HepG2 (cell line): ENCODE results near the gene STIP1. TPM values are rescaled to one million over a fixed set of nuclear protein-coding genes. Genes with fewer than 3 reads are reported as not detected.
A peak's percentile ranks its signal among the peaks of the same experiment; 100 is the strongest.

Experiments
- FLYWCH1 ChIP-seq: sonication (generic); formaldehyde crosslinking; IDR thresholded peaks from 2 replicates; pipeline ENCODE4 v1.8.1; 2023; ENCODE audit warnings: mild to moderate bottlenecking, missing genetic modification reagents
- GLI4 ChIP-seq: sonication (generic); formaldehyde crosslinking; IDR thresholded peaks from 2 replicates; pipeline ENCODE4 v1.5.1; 2020; ENCODE audit warnings: missing genetic modification reagents, mild to moderate bottlenecking, moderate library complexity, borderline replicate concordance
- IRX3 ChIP-seq: sonication (generic); formaldehyde crosslinking; IDR thresholded peaks from 2 replicates; pipeline ENCODE4 v1.8.1; 2023; ENCODE audit warnings: mild to moderate bottlenecking, low read depth, missing genetic modification reagents, borderline replicate concordance
- MTERF4 ChIP-seq: sonication (generic); formaldehyde crosslinking; IDR thresholded peaks from 2 replicates; pipeline ENCODE4 v1.8.0; 2023; ENCODE audit warnings: mild to moderate bottlenecking, missing genetic modification reagents
- NFYC ChIP-seq: IDR thresholded peaks from 2 replicates; pipeline ENCODE4 v1.6.1; 2016; ENCODE audit warnings: missing genetic modification reagents, missing compliant biosample characterization
- PCBP1 ChIP-seq: fragments of 200-400 bp; formaldehyde crosslinking; IDR thresholded peaks from 2 replicates; pipeline ENCODE4 v1.6.1; 2017; ENCODE audit warnings: mild to moderate bottlenecking, low read depth, low read length, borderline replicate concordance
- RFX3 ChIP-seq: IDR thresholded peaks from 2 replicates; pipeline ENCODE4 v1.6.1; 2016; ENCODE audit warnings: missing biosample characterization, missing genetic modification reagents
- RFXAP ChIP-seq: sonication (generic); formaldehyde crosslinking; IDR thresholded peaks from 2 replicates; pipeline ENCODE4 v1.4.0; 2020; ENCODE audit warnings: missing genetic modification reagents, borderline replicate concordance
- SP1 ChIP-seq, 2 experiments: fragments of 450-650 bp in 1 of 2; sonication (generic) in 1 of 2; formaldehyde crosslinking in 1 of 2; IDR thresholded peaks; 2 replicates each; pipeline versions ENCODE4 v1.4.0 to v1.6.1; 2016 to 2020; ENCODE audit warnings: missing genetic modification reagents in 1 of 2
- ZMYM2 ChIP-seq: sonication (generic); formaldehyde crosslinking; IDR thresholded peaks from 2 replicates; pipeline ENCODE4 v1.8.0; 2022; ENCODE audit warnings: mild to moderate bottlenecking, missing genetic modification reagents
- ZNF18 ChIP-seq: sonication (generic); formaldehyde crosslinking; IDR thresholded peaks from 2 replicates; pipeline ENCODE4 v1.8.0; 2022; ENCODE audit warnings: mild to moderate bottlenecking, missing genetic modification reagents; ENCODE audit not compliant: insufficient replicate concordance
- ZNF207 ChIP-seq: fragments of 450-650 bp; IDR thresholded peaks from 2 replicates; pipeline ENCODE4 v1.6.1; 2016; ENCODE audit warnings: antibody characterized with exemption, borderline replicate concordance
- ZNF788 ChIP-seq: sonication (generic); formaldehyde crosslinking; IDR thresholded peaks from 2 replicates; pipeline ENCODE4 v1.5.0; 2020; ENCODE audit warnings: mild to moderate bottlenecking, missing genetic modification reagents, borderline replicate concordance
- polyA plus RNA-seq, 8 experiments: library from polyadenylated mRNA; depleted of rRNA in 3 of 8; stranded (reverse) in 7 of 8; unstranded in 1 of 8; fragments of >200 nt; fragmentation: Illumina TruSeq in 4 of 8; extraction: Trizol in 4 of 8; gene quantifications; 2 replicates each; pipeline versions ENCODE4 v1.2.1 to v1.2.3, GENCODE V29; 2011 to 2016; ENCODE audit warnings: low read depth in 4 of 8, missing spikeins in 1 of 8, mixed read lengths in 1 of 8; ENCODE audit not compliant: insufficient read depth in 1 of 8
- total RNA-seq, 5 experiments: library from RNA; depleted of rRNA; stranded (reverse); fragments of >200 nt; fragmentation: Illumina TruSeq; extraction: Trizol; gene quantifications; 2 replicates each; pipeline ENCODE4 v1.2.3, GENCODE V29; 2016; ENCODE audit warnings: low read depth in 1 of 5
- TF ChIP-seq, protein P1 (sequence below): sonication (generic); formaldehyde crosslinking; IDR thresholded peaks from 2 replicates; pipeline ENCODE4 v1.9.0; 2021; ENCODE audit warnings: missing genetic modification reagents, mild to moderate bottlenecking, borderline replicate concordance
- TF ChIP-seq, protein P2 (sequence below): sonication (generic); formaldehyde crosslinking; IDR thresholded peaks from 2 replicates; pipeline ENCODE4 v1.4.0; 2020; ENCODE audit warnings: missing genetic modification reagents
- TF ChIP-seq, protein P3 (sequence below): sonication (generic); formaldehyde crosslinking; IDR thresholded peaks from 2 replicates; pipeline ENCODE4 v1.5.0; 2020; ENCODE audit warnings: mild to moderate bottlenecking, missing genetic modification reagents, borderline replicate concordance

STIP1 gene
- total and polyA plus RNA-seq, 2 of the 13 experiments (the other 11 are each of a cell fraction or from before 2014, with no cell fraction given) = 81.1 to 217 TPM

DNA sequence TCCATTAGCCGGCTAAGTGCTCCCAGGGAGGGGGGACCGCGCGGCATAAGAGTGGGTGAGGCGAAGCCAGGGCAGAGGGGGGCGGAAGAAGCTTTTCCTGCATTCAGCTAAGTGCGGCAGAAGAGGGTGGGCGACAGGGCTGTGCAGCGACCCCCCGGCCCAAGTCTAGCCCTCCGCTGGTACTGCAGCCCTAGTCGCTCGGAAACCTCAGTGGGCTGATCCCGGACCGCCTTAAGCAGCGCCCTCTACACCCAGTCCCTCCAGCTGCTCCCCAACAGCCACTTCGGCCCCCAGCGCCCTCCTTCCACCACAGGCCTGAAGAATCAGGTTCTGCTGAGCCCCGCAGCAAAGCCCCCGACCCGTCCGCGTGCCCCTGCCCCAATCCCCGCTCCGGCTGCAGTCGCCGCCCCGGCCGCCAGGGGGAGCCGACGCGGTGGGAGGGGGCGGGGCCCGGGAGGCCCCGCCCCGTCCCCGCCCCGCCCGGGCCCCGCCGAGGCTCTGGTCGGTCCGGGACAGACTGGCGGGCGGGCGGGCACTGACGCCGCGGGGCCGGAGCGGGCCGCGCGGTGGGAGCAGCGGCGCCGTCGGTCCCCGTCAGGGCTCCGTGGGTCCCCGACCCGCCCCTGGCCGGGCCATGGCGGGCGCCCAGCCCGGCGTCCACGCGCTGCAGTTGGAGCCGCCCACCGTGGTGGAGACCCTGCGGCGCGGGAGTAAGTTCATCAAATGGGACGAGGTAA, 65.2 kb downstream of the STIP1 start, which contains the start of gene PLCB3 (continued):
- TF ChIP-seq, protein P1, sequence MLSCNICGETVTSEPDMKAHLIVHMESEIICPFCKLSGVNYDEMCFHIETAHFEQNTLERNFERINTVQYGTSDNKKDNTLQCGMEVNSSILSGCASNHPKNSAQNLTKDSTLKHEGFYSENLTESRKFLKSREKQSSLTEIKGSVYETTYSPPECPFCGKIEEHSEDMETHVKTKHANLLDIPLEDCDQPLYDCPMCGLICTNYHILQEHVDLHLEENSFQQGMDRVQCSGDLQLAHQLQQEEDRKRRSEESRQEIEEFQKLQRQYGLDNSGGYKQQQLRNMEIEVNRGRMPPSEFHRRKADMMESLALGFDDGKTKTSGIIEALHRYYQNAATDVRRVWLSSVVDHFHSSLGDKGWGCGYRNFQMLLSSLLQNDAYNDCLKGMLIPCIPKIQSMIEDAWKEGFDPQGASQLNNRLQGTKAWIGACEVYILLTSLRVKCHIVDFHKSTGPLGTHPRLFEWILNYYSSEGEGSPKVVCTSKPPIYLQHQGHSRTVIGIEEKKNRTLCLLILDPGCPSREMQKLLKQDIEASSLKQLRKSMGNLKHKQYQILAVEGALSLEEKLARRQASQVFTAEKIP (CRISPR knock-in tag) = no peak
- TF ChIP-seq SP1 (IDR thresholded peaks at IDR 0.05) (no peak), SP1 (CRISPR knock-in tag; IDR thresholded peaks at IDR 0.05) (peak; percentile 88), FLYWCH1 (0 out of 2 replicates have a peak, but pooled peaks have one; percentile 20), MTERF4 (CRISPR knock-in tag) (no peak), ZNF207 (no peak), PCBP1 (no peak), GLI4 (CRISPR knock-in tag) (no peak), ZMYM2 (CRISPR knock-in tag) (no peak), RFX3 (CRISPR knock-in tag) (no peak), IRX3 (no peak), NFYC (CRISPR knock-in tag) (no peak), RFXAP (CRISPR knock-in tag) (0 out of 2 replicates have a peak, but pooled peaks have one; percentile 42), ZNF788 (CRISPR knock-in tag) (no peak), ZNF18 (CRISPR knock-in tag) (no peak)
- TF ChIP-seq, protein P2, sequence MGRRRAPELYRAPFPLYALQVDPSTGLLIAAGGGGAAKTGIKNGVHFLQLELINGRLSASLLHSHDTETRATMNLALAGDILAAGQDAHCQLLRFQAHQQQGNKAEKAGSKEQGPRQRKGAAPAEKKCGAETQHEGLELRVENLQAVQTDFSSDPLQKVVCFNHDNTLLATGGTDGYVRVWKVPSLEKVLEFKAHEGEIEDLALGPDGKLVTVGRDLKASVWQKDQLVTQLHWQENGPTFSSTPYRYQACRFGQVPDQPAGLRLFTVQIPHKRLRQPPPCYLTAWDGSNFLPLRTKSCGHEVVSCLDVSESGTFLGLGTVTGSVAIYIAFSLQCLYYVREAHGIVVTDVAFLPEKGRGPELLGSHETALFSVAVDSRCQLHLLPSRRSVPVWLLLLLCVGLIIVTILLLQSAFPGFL = no peak
- TF ChIP-seq, protein P3, sequence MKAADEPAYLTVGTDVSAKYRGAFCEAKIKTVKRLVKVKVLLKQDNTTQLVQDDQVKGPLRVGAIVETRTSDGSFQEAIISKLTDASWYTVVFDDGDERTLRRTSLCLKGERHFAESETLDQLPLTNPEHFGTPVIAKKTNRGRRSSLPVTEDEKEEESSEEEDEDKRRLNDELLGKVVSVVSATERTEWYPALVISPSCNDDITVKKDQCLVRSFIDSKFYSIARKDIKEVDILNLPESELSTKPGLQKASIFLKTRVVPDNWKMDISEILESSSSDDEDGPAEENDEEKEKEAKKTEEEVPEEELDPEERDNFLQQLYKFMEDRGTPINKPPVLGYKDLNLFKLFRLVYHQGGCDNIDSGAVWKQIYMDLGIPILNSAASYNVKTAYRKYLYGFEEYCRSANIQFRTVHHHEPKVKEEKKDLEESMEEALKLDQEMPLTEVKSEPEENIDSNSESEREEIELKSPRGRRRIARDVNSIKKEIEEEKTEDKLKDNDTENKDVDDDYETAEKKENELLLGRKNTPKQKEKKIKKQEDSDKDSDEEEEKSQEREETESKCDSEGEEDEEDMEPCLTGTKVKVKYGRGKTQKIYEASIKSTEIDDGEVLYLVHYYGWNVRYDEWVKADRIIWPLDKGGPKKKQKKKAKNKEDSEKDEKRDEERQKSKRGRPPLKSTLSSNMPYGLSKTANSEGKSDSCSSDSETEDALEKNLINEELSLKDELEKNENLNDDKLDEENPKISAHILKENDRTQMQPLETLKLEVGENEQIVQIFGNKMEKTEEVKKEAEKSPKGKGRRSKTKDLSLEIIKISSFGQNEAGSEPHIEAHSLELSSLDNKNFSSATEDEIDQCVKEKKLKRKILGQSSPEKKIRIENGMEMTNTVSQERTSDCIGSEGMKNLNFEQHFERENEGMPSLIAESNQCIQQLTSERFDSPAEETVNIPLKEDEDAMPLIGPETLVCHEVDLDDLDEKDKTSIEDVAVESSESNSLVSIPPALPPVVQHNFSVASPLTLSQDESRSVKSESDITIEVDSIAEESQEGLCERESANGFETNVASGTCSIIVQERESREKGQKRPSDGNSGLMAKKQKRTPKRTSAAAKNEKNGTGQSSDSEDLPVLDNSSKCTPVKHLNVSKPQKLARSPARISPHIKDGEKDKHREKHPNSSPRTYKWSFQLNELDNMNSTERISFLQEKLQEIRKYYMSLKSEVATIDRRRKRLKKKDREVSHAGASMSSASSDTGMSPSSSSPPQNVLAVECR (CRISPR knock-in tag) = peak; percentile 56; the same call in 1 of the 2 replicates
